NCI-H2196 (cell line): ENCODE measurements around the gene ANKLE1.

Source experiments
- DNase-seq: peaks from one replicate; lab custom pipeline; 2025; ENCODE audit not compliant: unreplicated experiment; lab: John Stamatoyannopoulos, UW

Gene ANKLE1, protein sequence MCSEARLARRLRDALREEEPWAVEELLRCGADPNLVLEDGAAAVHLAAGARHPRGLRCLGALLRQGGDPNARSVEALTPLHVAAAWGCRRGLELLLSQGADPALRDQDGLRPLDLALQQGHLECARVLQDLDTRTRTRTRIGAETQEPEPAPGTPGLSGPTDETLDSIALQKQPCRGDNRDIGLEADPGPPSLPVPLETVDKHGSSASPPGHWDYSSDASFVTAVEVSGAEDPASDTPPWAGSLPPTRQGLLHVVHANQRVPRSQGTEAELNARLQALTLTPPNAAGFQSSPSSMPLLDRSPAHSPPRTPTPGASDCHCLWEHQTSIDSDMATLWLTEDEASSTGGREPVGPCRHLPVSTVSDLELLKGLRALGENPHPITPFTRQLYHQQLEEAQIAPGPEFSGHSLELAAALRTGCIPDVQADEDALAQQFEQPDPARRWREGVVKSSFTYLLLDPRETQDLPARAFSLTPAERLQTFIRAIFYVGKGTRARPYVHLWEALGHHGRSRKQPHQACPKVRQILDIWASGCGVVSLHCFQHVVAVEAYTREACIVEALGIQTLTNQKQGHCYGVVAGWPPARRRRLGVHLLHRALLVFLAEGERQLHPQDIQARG

DNA sequence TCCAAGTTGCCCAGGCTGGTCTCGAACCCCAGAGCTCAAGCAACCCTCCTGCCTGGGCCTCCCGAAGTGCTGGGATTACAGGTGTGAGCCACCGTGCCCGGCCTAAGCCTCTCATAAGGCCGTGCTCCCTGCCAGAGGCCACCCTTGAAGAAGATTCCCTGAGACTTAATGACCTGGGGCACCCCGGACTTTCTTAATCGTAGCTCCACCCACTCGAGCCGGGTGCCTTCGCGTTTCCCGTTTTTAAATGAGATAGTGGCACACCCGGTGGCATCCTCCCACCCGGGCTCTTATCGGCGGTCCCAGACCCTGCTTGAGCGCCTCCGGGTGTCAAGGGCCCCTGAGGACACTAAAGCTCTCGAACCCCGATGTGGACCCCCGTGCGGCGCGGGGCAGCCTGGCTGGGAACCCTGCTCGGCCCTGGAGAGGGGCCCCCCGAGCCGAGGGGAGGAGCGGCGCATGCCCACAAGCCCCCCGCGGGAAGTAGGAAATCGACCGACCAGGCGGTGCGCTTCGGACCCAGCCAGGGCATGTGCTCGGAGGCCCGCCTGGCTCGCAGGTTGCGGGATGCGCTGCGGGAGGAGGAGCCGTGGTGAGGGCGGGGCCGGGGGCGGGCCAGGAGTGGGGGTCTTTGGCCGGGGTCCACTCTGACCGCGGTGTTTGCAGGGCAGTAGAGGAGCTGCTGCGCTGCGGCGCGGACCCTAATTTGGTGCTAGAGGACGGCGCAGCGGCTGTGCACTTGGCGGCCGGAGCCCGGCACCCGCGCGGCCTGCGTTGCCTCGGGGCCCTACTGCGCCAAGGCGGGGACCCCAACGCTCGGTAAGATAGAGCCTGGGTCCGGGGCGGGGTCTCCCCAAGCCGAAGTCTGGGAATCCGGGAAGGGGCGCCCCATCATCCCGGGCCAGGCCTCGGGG is at the start of gene ANKLE1:
TSS of gene ANKLE1 (plus strand) at position 511 of the 914 bp plus-strand sequence. CDS start at position 531, 20 bp downstream.
- peak; percentile 25 for DNase-seq

DNA sequence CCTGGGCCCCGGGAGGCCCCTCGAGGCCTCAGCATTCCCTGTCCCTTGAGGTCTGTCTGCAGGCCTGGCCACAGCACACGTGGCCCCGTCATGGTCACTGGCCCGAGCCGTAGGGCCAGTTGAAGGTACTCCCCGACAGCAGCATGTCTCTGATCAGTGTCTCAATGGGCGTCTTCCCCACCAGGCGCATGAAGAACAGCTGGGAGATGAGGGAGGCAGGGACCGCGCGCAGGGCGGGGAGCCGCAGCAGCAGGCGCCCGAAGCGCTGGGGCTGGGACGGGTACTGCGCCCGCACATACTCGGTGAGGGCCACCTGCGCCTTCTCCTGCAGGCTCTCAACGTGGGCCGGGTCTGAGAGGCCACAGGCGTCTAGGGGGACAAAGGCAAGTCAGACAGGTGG is 49.4 kb upstream of the ANKLE1 start:
- DNase-seq: no peak

DNA sequence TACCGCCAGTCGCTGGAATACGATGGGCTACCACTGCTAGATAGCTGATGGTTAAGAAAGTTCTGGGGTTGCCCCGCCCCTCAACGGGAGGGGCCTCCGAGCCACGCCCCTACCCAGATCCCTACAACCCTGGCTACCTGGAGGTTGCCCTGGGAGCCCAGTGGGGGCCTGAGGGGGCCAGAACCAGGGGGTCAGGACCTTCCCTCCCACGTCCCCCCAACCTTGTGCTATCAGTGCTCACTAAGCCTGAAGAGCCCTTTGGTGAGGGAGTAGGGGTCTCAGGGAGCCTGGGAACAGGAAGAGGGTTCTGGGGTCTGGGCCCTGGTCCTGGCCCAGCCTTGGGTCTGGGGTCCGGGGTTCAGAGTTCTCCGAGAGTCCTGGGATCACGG is 46.8 kb upstream of the ANKLE1 start:
- DNase-seq: peak; percentile 70

DNA sequence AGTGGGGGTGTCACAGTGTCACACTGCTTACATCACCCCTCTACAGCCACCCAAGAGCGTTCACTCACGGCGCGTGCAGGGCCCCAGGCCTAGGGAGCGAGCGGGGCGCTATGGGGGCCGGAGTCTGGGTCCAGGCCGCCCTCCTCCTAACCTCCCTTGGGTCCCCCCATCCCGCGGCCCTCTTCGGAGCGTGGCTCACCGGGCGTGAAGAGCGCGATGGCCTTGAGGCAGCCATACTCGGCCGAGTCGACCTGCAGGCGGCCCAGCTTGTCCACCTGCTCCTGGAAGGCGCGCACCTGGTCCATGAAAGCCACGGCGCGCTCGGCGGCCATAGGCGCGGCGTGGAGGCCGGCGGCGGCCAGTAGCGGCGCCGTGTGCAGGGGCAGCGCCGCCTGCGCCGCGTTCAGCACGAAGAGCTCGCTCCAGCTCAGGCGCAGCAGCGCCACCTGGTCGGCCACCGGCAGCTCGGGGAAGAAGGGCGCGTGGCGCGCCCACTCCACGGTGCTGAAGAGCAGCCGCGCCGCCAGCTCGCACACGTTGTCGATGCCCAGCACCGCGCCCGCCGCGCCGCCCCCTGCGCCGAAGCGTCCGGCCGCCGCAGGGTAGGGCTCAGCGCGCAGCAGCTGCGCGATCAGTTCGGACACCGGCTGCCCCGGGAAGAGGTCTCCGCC is 46.3 kb upstream of the ANKLE1 start:
- DNase-seq: peak; percentile 69

DNA sequence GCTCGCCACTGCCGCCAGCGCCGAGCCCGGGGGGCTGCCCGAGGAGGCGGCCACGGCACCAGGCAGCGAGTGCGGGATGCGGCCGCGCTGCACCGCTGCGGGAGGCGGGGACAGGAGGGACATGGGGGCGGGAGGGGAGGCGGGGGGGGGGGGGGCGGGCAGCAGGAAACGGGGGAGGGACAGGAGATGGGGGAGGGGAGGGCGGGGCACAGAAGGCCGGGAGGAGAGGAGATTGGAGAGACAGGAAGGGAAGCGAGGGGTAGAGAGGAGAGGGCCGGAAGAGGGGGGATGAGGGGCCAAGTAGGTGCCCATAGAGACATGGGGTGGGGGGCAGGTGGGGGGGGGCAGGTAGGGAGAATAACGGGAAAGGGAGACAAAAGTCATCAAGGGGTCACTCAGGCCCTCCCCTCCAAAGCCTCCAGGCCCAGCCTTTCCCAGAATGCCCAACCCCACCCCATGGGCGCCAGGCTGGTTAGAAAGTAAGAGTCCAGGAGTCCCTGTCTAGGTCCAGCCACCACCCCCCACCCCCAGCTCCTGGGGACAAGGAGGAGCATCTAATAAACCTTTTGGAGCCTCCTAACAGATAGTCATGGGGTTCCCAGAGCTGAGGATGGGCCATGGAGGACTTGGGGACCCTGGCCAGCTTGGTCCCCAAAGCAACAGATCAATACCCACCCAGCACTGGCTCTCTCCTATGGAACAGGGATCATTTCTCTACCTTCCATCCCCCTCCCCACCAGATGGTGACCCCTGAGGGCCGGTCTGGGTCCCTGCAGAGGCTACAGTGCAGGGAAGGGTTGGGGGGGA is 45.5 kb upstream of the ANKLE1 start:
- DNase-seq: peak; percentile 69

DNA sequence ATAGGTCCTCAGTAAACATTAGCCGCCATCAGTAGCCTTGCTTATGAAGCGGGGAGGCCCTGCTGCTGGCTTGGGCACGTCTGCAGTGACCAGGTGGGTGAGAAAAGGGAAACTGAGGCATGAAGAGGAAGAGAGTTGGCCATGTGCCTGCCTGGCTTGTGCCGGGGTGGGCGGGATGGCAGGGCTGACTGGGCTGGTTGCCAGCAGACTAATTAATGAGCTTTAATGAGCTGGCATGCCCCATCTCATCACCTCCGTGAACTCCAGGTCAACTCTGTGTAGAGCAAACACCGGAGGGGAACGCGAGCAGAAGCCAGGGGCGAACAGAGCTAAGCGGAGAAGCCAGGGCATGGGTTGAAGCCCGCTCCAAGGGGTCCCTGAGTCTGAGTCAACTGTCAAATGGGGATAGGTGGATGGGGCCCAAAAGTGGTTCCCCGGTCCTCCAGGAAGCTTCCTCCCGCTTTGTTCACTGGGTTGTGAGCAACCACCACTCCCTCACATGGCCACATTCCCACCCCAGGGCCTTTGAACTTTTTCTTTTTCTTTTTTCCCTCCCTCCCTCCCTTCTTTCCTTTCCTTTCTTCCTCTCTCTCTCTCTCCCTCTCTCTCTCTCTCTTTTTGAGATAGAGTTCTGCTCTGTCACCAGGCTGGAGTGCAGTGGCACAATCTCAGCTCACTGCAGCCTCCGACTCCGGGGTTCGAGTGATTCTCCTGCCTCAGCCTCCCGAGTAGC is 44.7 kb upstream of the ANKLE1 start:
- no peak for DNase-seq

DNA sequence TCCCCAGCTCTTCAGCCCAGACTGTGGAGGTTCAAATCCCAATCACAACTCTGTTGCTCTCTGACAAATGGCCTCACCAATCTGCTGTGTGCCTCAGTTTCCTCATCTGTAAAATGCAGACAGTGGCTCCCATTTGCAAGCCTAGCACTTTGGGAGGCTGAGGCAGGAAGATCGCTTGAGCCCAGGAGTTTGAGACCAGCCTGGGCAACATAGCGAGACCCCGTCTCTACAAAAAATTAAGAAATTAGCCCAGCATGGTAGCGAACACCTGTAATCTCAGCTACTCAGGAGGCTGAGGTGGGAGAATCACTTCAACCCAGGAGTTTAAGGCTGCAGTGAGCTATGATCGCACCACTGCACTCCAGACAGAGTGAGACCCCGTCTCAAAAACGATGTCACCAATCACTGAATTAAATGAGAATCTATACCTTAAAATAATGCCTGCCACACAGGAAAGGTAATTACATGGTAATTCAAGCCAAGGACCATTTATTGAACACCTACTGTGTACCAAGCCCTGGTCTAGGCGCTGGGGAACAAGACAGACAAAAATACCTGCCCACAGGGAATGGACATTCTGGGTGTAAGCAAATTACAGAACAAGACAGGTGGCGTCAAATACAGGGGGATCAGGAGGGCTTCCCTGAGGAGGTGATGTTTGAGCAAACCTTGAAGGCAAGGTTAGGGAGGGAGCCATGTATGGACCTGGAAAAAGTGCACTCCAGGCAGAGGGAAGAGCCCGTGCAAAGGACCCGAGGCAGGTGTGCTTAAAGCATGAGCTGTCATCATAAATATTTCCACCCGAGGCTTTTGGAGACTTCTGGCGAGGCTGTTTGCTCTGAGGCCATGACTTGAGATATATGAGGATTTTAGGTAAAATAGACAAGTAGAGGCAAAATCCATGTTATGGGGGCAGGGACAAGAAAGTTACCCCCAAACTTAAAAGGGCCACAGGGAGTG is 43.7 kb upstream of the ANKLE1 start:
- no peak for DNase-seq

DNA sequence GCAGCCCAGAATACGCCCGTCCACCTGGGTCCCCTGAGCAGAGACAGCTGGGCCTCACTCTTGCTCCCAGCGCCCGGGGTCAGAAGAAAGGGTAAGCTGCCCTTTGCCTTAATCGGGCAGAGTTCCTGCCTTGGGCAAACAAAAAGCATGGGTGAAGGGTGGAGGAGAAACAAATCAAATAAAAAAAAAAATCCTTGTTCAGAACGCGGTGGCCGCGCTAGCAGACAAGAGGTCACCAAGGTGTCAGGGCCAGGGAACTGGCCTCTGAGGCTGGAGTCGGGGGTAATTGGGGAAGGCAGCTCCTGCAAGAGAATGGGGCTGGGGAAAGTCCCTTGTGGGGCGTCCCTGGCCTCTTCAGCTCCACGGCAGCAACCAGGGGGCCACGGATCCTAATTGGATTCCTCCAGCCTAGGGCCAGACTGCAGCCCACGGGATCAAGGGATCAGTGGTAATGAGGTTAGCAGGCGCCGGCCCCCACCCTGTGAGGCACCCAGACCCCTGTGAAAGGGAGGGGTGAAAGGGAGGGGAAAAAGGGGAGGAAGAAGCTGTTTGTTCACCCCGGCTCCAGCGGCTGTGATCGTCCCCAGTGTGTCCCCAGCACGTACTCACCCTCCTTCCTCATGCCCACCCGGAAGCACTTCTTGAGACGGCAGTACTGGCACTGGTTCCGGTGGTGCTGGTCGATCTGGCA is 41.5 kb upstream of the ANKLE1 start:
- DNase-seq: no peak

DNA sequence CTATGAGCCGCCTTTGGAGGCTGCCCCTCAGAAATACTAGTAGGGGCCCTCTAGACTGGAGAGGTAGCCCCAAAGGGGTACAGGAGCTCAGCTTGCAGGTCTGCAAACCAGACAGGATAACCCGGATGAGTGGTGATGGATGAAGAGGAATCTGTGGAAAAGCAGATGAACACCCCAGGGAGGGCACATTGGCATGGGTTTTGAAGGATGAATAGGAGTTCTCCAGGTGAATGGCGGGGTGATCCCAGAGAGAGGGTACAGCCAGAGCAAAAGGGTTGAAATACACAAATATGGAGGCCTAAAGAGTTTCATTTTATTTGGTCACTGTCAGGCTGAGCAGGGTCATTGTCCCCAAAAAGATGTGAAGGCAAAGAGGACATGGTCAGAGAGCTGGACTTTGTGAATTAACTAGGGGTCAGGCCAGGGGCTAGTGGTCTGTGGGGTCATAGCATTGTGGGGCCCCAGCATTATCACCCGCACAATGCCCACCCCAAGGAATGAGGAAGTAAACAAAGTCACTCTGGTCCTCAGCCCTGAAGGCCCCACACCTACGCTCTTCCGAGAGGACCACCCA is 40.8 kb upstream of the ANKLE1 start:
- DNase-seq: no peak

DNA sequence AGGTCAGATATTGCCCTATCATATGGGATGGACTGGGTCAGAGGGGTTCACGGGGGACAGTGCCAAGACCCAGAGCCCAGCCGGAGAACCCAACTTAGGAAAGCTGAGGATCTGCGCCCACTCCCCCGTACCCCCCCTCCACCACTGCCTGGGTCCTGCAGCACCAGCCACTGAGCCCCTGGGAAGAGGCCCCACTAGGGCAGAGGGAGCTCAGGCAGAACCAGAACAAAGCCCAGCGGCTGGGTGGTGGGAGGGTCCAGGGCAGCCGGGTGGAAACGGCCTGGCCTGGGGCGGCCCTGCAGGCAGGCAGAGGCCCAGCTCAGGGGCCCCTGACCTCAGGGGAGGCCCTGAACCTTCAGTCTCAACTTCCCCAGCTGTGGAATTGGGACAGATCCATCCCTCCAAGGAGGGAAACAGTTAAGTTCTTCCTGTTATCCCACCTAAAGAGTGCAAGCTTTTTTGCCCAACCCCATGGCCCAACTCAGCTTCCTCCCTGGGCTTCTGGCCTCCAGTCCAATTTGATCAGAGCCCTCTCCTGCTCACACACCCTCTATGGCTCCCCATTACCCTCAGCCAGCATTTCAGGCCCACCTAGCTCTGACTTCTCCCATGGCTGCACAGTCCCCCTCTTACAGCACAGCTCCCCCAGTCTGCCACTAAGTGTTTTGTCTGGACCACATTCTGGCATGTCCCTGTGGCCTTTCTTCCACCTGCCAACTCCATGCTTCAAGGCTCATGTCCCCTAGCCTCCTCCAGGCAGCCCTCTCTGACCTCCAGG is 39.1 kb upstream of the ANKLE1 start:
- DNase-seq: no peak

DNA sequence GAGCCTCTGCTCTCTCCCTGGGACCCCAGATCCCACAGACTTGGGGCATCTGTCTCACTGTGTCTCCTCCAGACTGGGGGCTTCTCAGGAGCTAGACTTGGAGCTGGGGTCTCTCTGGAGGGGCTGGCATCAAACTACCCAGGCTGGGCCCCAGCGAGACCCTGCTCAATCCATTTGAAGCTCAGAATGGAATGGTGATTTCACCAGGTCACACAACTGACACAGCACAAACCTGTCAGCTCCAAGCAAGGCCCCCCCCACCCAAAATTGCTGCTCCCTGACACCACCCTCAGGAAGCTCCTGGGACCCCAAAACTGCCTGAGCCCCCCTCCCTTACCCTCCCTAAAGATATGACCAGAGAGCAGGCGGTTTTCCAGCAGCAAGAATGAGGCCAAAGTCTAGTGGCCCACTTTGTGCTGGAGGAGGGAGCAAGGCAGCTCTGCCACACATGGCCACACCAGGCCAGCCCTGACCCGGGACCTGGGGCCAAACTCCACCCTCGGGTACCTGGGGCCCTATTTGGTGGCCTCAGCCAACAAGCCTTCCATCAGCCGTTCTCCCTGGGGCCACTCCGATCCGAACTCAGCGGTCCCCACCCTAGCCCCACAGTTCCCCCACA is 38.4 kb upstream of the ANKLE1 start:
- no peak for DNase-seq

DNA sequence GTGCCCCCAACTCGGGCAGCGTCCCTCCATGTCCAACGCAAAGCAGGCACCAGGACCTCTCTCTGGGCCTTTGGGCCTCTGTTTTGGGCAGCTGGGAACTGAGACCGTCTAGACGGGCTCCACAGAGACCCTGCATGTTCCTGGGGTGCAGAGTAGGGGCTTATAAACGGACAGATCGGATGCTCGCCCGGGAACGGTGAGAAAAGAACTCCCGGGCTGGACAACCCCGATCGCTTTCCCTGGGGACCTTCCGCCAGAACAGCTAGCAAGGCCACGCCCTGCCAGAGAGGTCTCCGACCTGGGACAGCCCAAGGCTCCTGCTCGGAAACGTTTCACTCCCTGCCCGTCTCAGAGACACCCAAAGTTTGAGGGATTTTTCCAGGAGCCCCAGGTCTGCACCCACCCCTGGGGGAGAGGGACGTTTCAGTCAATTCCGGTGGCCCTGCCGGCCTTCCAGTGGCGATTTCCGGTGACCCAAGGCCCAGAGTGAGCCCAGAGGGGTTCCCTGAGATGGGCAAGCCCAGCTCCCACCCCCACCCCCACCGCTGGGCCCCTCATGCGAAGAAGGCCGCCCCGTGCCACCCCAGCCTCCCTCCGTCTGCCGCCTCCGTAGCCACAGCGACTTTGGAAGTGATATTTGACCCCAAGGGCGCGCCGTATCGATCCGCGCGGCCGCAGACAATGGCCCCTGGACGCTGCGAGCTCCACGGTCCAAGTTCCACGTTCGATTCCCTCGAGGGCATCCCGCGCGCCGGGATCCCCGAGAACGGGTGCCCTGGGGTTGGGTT is 37.7 kb upstream of the ANKLE1 start:
- DNase-seq: no peak

DNA sequence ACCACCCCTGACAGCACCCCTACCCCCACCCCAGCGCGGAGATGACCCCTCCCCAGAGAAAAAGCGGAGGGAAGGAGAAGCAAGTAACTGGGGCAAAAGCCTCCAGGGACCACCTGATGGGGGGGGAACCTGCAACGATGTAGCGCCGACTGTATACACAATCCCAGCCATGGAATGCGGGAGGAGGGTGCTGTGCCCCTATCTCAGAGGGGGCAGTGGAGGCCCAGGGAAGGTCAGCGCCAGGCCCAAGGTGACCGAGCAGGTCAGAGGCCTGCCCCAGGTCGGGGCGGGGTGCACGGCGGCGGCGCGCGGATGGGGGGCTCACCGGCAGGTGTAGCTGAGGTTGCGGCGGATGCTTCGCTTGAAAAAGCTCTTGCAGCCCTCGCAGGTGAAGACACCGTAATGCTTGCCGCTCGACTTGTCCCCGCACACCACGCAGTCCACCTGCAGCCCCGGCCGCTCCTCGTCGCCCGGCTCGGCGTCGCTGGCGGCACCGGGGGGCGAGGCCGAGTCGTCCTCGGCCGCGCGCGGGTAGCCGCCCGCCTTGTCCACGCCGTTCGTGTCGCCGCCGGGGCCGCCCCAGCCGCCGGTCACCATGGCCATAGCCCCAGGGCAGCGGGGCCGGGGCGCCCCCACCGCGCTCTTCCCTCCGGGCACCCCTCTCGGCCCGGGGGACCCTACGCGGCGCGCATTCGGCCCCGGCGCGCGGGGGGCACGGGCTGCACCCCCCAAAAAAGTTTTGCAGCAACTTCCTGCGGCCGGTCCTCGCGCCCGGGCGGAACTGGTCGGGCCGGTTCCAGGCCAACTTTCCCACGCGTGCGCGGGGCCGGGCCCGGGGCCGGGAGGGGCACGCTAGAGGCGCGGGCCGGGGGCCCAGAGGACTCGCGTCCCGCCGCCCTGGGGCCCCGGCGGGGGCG is 36.8 kb upstream of the ANKLE1 start:
- no peak for DNase-seq

DNA sequence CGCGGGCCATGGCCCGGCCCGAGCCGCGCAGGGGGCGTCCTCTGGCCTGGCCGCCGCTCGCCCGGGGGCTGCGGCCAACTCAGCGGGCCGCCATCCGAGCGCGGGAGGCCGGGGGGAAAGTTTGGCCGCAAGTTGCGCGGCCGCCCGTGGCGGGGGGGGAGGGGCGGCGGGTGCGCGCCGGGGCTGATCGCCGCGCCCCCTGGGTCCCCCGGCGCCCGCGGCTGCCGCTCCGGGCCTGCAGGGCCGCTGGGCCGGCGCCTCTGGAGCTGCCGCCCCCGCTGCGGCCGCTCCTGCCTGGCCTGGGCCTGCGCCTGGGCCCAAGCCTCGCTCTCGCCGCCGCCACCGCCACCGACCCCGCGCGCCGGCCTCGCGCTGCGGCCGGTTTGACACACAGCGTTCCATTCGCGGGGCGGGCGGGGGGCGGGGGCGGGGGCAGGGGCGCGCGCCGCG is 36.1 kb upstream of the ANKLE1 start, which contains the start of gene NR2F6:
TSS of gene NR2F6 (minus strand) at position 385 of the 450 bp plus-strand sequence. CDS start 699 bp downstream, outside the sequence.
- no peak for DNase-seq
